ENCODE measurements around the gene UACA.
"Not testable (repeated sequence)": the region's sequence is repeated elsewhere in the genome, so short reads cannot be mapped to it uniquely, and the experiment has no call there.

UACA gene

GRCh38 chr15:70753101-70753829 lies 10.1 kb downstream of the UACA start:
- DNase-seq: no peak

GRCh38 chr15:70752193-70752635 lies 11.1 kb downstream of the UACA start:
- DNase-seq: no peak

- no peak for DNase-seq
These were observed 13.0 kb downstream of the UACA start for GRCh38 chr15:70750203-70750869.

GRCh38 chr15:70748281-70748747 lies 15.0 kb downstream of the UACA start:
- no peak for DNase-seq

- DNase-seq: not testable (repeated sequence)
These were observed 16.8 kb downstream of the UACA start for GRCh38 chr15:70746598-70746997.

GRCh38 chr15:70742928-70743327 lies 20.4 kb downstream of the UACA start:
- no peak for DNase-seq

GRCh38 chr15:70741677-70742293 lies 21.6 kb downstream of the UACA start:
- no peak for DNase-seq

GRCh38 chr15:70741107-70741531 lies 22.2 kb downstream of the UACA start:
- DNase-seq: no peak

GRCh38 chr15:70735040-70735439 lies 28.3 kb downstream of the UACA start:
- DNase-seq: not testable (repeated sequence)

- DNase-seq: no peak
These were observed 34.2 kb downstream of the UACA start for GRCh38 chr15:70729164-70729563.

GRCh38 chr15:70726753-70727152 lies 36.6 kb downstream of the UACA start:
- no peak for DNase-seq

- DNase-seq: no peak
These were observed 39.4 kb downstream of the UACA start for GRCh38 chr15:70723927-70724326.

GRCh38 chr15:70723122-70723422 lies 40.3 kb downstream of the UACA start:
- no peak for DNase-seq

GRCh38 chr15:70722266-70723121 lies 40.9 kb downstream of the UACA start:
- DNase-seq: no peak

GRCh38 chr15:70720228-70721016 lies 42.9 kb downstream of the UACA start:
- no peak for DNase-seq

- DNase-seq: no peak
These were observed 46.0 kb downstream of the UACA start for GRCh38 chr15:70717237-70717793.

- no peak for DNase-seq
These were observed 47.4 kb downstream of the UACA start for GRCh38 chr15:70715840-70716485.

- no peak for DNase-seq
These were observed 48.8 kb downstream of the UACA start for GRCh38 chr15:70714565-70714964.

- no peak for DNase-seq
These were observed 49.3 kb downstream of the UACA start for GRCh38 chr15:70714015-70714414.

- no peak for DNase-seq
These were observed 51.1 kb downstream of the UACA start for GRCh38 chr15:70712271-70712670.

GRCh38 chr15:70710714-70711113 lies 52.6 kb downstream of the UACA start:
- no peak for DNase-seq
